GM12892 (cell line): ENCODE measurements around the gene PLA2G3.

Experiments used
- POLR2A ChIP-seq: IDR thresholded peaks from 2 replicates; pipeline ENCODE4 v1.6.1; 2011; ENCODE audit warnings: low read depth, low read length, control low read depth
- POLR2AphosphoS5 ChIP-seq: IDR thresholded peaks from 2 replicates; pipeline ENCODE4 v1.6.1; 2011; ENCODE audit warnings: low read depth, low read length, control low read depth
- TAF1 ChIP-seq: IDR thresholded peaks from 2 replicates; pipeline ENCODE4 v1.6.1; 2011; ENCODE audit warnings: low read depth, mild to moderate bottlenecking, control low read depth, low read length, borderline replicate concordance

DNA sequence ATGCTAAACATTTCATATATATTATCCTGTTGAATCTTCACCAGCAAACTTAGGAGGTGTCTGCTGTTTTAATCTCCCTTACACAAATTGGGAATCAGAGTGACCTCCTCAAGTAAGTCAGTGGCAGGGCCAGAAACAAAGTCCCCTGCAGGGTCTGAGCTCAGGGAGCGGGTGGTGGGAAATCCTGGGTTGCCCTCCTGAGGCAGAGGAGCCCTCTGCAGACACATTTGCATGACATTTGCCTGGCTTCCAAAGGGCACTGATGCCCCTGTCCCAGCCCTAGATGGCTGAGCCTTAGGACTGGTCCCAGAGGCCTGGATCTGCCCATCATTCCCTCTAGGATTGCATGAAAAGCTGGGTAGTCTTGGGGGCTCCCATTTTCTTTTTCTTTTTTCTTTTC is 19.7 kb downstream of the PLA2G3 start:
- TF ChIP-seq POLR2AphosphoS5 = no peak
- TF ChIP-seq TAF1 = no peak
- TF ChIP-seq POLR2A = no peak
